OCI-LY3 (cell line): ENCODE results near the gene DENND2A.

Experiments
- EZH2phosphoT487 ChIP-seq: fragments of 200-600 bp; shearing (Covaris generic); IDR thresholded peaks from 2 replicates; pipeline ENCODE4 v1.6.1; 2018; ENCODE audit warnings: antibody characterized with exemption, mixed run types, low read depth
- TF ChIP-seq, protein P1 (sequence below): fragments of 200-600, 300-600 bp; sonication (generic); IDR thresholded peaks from 2 replicates; pipeline ENCODE4 v1.5.1; 2014; ENCODE audit warnings: antibody characterized with exemption, low read length, low read depth

DNA sequence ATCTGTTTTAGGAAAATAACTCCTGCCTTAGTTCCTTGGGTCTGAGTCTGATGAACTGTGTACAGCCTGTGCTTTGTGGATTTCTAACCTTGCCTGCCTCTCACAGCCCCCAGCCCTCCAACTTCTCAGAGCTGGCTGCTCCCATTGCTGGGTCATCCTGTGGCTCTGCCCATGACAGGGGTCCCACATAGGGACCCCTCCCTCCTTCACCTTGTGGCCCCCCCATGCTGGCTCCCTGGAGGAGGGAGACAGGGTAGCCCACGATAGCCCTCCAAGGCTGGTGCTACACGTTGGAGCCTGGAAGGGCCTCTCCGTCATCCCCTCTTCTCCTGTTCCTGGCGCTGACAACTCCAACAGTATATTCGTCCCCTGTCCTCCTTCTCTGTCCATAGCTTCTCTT, 2.8 kb upstream of the DENND2A start:
- TF ChIP-seq, protein P1, sequence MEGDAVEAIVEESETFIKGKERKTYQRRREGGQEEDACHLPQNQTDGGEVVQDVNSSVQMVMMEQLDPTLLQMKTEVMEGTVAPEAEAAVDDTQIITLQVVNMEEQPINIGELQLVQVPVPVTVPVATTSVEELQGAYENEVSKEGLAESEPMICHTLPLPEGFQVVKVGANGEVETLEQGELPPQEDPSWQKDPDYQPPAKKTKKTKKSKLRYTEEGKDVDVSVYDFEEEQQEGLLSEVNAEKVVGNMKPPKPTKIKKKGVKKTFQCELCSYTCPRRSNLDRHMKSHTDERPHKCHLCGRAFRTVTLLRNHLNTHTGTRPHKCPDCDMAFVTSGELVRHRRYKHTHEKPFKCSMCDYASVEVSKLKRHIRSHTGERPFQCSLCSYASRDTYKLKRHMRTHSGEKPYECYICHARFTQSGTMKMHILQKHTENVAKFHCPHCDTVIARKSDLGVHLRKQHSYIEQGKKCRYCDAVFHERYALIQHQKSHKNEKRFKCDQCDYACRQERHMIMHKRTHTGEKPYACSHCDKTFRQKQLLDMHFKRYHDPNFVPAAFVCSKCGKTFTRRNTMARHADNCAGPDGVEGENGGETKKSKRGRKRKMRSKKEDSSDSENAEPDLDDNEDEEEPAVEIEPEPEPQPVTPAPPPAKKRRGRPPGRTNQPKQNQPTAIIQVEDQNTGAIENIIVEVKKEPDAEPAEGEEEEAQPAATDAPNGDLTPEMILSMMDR = no peak
- no peak for TF ChIP-seq EZH2phosphoT487
